MM.1S (cell line): ENCODE results near the gene C17orf67.

Source experiments
- DNase-seq: peaks from one replicate; pipeline ENCODE4 v3.0.0-alpha.2; 2015
- H2AFZ ChIP-seq: fragments of 300-600 bp; sonication (generic); 2 replicates; pipeline ENCODE4 v1.6.0; 2016; ENCODE audit warnings: antibody characterized with exemption, low read length
- H3F3A ChIP-seq: fragments of 300-600 bp; sonication (generic); 2 replicates; pipeline ENCODE4 v1.6.1; 2016; ENCODE audit warnings: mild to moderate bottlenecking, antibody characterized with exemption, low read length, moderate library complexity, mixed read lengths; ENCODE audit not compliant: insufficient read depth
- H3K27ac ChIP-seq: fragments of 300-600 bp; sonication (generic); 2 replicates; pipeline ENCODE4 v1.5.1; 2016; ENCODE audit warnings: mild to moderate bottlenecking, low read length
- H3K27me3 ChIP-seq: fragments of 300-600 bp; sonication (generic); replicated peaks from 2 replicates; pipeline ENCODE4 v1.6.0; 2016; ENCODE audit warnings: low read length; ENCODE audit not compliant: insufficient read depth
- H3K36me3 ChIP-seq: fragments of 300-600 bp; sonication (generic); replicated peaks from 2 replicates; pipeline ENCODE4 v1.6.1; 2016; ENCODE audit warnings: mild to moderate bottlenecking, low read length, mixed read lengths; ENCODE audit not compliant: insufficient read depth
- H3K4me1 ChIP-seq: fragments of 300-600 bp; sonication (generic); 2 replicates; pipeline ENCODE4 v1.6.1; 2016; ENCODE audit warnings: low read length, mixed read lengths
- H3K4me2 ChIP-seq: fragments of 300-600 bp; sonication (generic); 2 replicates; pipeline ENCODE4 v1.6.0; 2016; ENCODE audit warnings: low read depth, low read length
- H3K4me3 ChIP-seq: fragments of 300-600 bp; sonication (generic); 2 replicates; pipeline ENCODE4 v1.5.1; 2016; ENCODE audit warnings: low read length, mixed read lengths
- H3K79me2 ChIP-seq: fragments of 300-600 bp; sonication (generic); 2 replicates; pipeline ENCODE4 v1.6.1; 2016; ENCODE audit warnings: mixed run types, low read length, mixed read lengths
- H3K9ac ChIP-seq: fragments of 300-600 bp; sonication (generic); 2 replicates; pipeline ENCODE4 v1.6.1; 2016; ENCODE audit warnings: low read length, mixed read lengths
- H3K9me2 ChIP-seq: fragments of 300-600 bp; sonication (generic); replicated peaks from 2 replicates; pipeline ENCODE4 v1.6.1; 2016; ENCODE audit warnings: mild to moderate bottlenecking, low read length, mixed read lengths; ENCODE audit not compliant: insufficient read depth
- H3K9me3 ChIP-seq: fragments of 300-600 bp; sonication (generic); replicated peaks from 2 replicates; pipeline ENCODE4 v1.6.1; 2016; ENCODE audit warnings: mild to moderate bottlenecking, low read length, mixed read lengths; ENCODE audit not compliant: insufficient read depth
- H4K20me1 ChIP-seq: fragments of 300-600 bp; sonication (generic); 2 replicates; pipeline ENCODE4 v1.6.1; 2016; ENCODE audit warnings: mild to moderate bottlenecking, low read length, moderate library complexity, mixed read lengths; ENCODE audit not compliant: insufficient read depth
- EZH2 ChIP-seq: fragments of 300-600 bp; sonication (generic); optimal IDR thresholded peaks from 2 replicates; pipeline ENCODE3; 2017; ENCODE audit warnings: low read depth, mild to moderate bottlenecking, antibody characterized with exemption, low read length, mixed read lengths
- EZH2phosphoT487 ChIP-seq: fragments of 300-600 bp; sonication (generic); IDR thresholded peaks from 2 replicates; pipeline ENCODE4 v1.6.1; 2018; ENCODE audit warnings: antibody characterized with exemption, low read length
- TF ChIP-seq, protein P1 (sequence below): fragments of 300-600 bp; sonication (generic); IDR thresholded peaks from 2 replicates; pipeline ENCODE4 v1.5.1; 2016; ENCODE audit warnings: antibody characterized with exemption, low read length, mixed read lengths

The C17orf67 gene

DNA sequence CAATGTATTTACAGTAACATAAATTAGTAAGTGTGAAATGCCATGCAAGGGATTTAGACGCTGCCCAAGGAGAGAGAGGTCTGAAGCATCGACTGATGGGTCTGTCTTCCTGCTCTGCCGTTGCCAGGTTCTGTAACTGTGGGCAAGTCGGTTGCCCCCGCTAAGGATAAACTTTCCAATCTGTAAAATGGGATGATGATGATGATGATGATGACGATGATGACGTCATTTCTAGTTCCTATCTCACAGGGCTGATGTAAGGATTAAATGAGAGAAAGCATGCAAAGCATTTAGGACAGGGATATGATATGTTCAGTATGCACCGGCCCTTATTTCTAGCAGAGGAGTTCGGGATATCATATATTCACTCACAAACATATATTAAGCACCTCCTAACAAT lies 54.8 kb downstream of the C17orf67 start:
- no peaks in the 10 kb centered on the region for H3K27me3 ChIP-seq
- no peaks in the 10 kb centered on the region for H3K9me3 ChIP-seq
- H4K20me1 ChIP-seq, result no peaks in the 10 kb centered on the region
- DNase-seq, result no peak
- H3K9ac ChIP-seq, result no peak overlapping the region
- H3K27ac ChIP-seq, result no peak overlapping the region
- no peak for TF ChIP-seq EZH2phosphoT487
- no peak for TF ChIP-seq EZH2
- TF ChIP-seq, protein P1, sequence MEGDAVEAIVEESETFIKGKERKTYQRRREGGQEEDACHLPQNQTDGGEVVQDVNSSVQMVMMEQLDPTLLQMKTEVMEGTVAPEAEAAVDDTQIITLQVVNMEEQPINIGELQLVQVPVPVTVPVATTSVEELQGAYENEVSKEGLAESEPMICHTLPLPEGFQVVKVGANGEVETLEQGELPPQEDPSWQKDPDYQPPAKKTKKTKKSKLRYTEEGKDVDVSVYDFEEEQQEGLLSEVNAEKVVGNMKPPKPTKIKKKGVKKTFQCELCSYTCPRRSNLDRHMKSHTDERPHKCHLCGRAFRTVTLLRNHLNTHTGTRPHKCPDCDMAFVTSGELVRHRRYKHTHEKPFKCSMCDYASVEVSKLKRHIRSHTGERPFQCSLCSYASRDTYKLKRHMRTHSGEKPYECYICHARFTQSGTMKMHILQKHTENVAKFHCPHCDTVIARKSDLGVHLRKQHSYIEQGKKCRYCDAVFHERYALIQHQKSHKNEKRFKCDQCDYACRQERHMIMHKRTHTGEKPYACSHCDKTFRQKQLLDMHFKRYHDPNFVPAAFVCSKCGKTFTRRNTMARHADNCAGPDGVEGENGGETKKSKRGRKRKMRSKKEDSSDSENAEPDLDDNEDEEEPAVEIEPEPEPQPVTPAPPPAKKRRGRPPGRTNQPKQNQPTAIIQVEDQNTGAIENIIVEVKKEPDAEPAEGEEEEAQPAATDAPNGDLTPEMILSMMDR, result no peak
- no peaks in the 10 kb centered on the region for H3K36me3 ChIP-seq
- H2AFZ ChIP-seq, result no peak overlapping the region
- H3F3A ChIP-seq, result peaks cover 8% of the 10 kb centered on the region
- no peak overlapping the region for H3K4me3 ChIP-seq
- H3K9me2 ChIP-seq, result no peaks in the 10 kb centered on the region
- no peaks in the 10 kb centered on the region for H3K79me2 ChIP-seq
- peak overlapping the region; percentile 86; the same call in 1 of the 2 replicates for H3K4me2 ChIP-seq
- peaks cover 31% of the 10 kb centered on the region for H3K4me1 ChIP-seq

DNA sequence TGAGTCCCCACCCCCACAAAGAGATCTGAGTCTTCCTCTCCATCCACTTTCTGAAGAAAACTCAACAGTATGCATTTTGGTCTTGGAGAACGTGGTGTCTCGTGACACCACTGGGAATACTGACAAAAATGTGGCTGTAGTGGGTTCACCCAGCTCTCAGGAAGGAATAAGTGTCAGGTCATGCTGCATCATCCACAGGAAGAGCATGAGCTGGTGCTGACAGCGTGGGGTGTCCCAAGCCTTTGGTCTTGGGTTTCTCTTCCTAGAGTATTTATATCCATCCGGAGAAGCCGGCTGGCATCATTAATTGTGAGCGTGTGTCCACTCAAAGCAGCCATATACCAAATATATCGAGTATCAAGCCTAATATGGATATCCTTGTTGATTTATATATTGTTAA lies 55.9 kb downstream of the C17orf67 start:
- H3K9me2 ChIP-seq, result no peaks in the 10 kb centered on the region
- H3F3A ChIP-seq, result peaks cover 8% of the 10 kb centered on the region
- H3K9ac ChIP-seq, result no peak overlapping the region
- H3K9me3 ChIP-seq, result no peaks in the 10 kb centered on the region
- H3K36me3 ChIP-seq, result no peaks in the 10 kb centered on the region
- no peak overlapping the region for H2AFZ ChIP-seq
- H3K4me1 ChIP-seq, result peaks cover 31% of the 10 kb centered on the region
- no peaks in the 10 kb centered on the region for H3K27me3 ChIP-seq
- no peak overlapping the region for H3K4me3 ChIP-seq
- no peak overlapping the region for H3K4me2 ChIP-seq
- H3K79me2 ChIP-seq, result no peaks in the 10 kb centered on the region
- H3K27ac ChIP-seq, result no peak overlapping the region
- H4K20me1 ChIP-seq, result no peaks in the 10 kb centered on the region
- TF ChIP-seq, protein P1, result no peak
- TF ChIP-seq EZH2 (no peak), EZH2phosphoT487 (no peak)
- DNase-seq, result no peak

DNA sequence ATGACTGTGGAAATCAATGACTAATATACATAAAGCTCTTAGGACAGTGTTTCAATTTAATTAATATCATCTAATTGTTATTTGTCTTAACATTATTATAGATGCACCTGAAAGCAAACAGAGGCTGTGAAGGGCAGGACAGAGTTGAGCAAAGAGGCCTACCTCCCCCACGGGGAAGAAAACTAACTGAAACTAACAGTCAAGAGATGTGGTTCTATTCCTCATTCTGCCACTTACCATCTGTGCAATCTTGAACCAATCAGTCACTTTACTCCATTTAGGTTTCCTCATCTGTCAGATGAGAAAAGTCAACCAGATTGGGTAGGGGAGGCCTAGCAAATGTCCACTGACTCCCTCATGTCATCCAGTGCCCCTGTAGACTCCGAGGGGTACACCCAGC lies 59.1 kb downstream of the C17orf67 start:
- Histone ChIP-seq H3K9me2 (no peaks in the 10 kb centered on the region), H3K9ac (no peak overlapping the region), H3K4me2 (no peak overlapping the region), H4K20me1 (no peaks in the 10 kb centered on the region), H3K9me3 (no peaks in the 10 kb centered on the region), H3K4me3 (no peak overlapping the region), H3K79me2 (no peaks in the 10 kb centered on the region), H3K36me3 (no peaks in the 10 kb centered on the region), H3K4me1 (peaks cover 20% of the 10 kb centered on the region), H3F3A (peaks cover 3% of the 10 kb centered on the region; the same call in 1 of the 2 replicates), H2AFZ (no peak overlapping the region), H3K27ac (no peak overlapping the region), H3K27me3 (no peaks in the 10 kb centered on the region)
- TF ChIP-seq EZH2phosphoT487 (no peak), EZH2 (no peak)
- peak; percentile 30 for DNase-seq

DNA sequence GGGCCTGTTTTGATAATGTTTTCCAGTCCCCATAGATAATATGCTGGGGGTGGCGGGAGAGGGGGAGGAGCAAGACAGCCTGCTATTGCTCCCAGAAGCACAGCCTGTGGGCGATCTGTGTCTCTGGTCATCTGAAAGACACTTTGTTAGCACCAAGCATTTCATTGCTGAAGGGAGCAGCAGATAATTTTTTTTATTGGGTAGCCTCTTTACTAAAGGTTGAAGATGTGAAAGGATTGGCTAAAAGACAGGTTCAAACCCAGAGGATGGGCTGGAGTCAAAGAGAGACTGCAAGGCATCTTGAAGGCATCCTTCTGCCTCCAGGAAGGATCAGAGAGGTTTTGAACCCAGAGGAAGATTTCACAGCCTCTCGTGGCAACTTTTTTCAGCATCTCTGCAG lies 60.6 kb downstream of the C17orf67 start:
- Histone ChIP-seq H3K79me2 (no peaks in the 10 kb centered on the region), H3K27ac (no peak overlapping the region), H4K20me1 (no peaks in the 10 kb centered on the region), H3K4me3 (no peak overlapping the region), H3K36me3 (no peaks in the 10 kb centered on the region), H3F3A (no peaks in the 10 kb centered on the region), H3K4me2 (no peak overlapping the region), H3K9ac (no peak overlapping the region), H3K9me3 (no peaks in the 10 kb centered on the region), H3K4me1 (peaks cover 18% of the 10 kb centered on the region), H2AFZ (no peak overlapping the region), H3K27me3 (no peaks in the 10 kb centered on the region; the same call in 1 of the 2 replicates), H3K9me2 (no peaks in the 10 kb centered on the region)
- TF ChIP-seq EZH2 (no peak), EZH2phosphoT487 (no peak)
- TF ChIP-seq, protein P1, result no peak
- DNase-seq, result no peak
